ENCODE measurements around the gene KCNIP2. TPM values are rescaled to one million over a fixed set of nuclear protein-coding genes. Genes with fewer than 3 reads are reported as not detected.

KCNIP2 gene
- total RNA-seq, 4 donors from 2014 or later: 6.1 to 63.9 (median 37.2) TPM

- no peak for TF ChIP-seq CTCF (IDR thresholded peaks at IDR 0.05)
- H3K4me1 ChIP-seq: peaks cover 0 to 48% (median 29%) of the 10 kb centered on the region in 4 donors
- H3K36me3 ChIP-seq: peaks cover 0 to 7% (median 0%) of the 10 kb centered on the region in 3 donors
- peak overlapping the region; percentile 93 to 96 (median 95) for H3K27ac ChIP-seq
- WGBS, 2 donors: 0% methylated on average over 14 of the region's 14 CpGs
- H3K27me3 ChIP-seq: no peaks in the 10 kb centered on the region
- no peak for DNase-seq (ENCODE audit: low spot score in 2 of 2)
- peak overlapping the region; percentile 81 to 100 (median 97) for H3K4me3 ChIP-seq
- no peaks in the 10 kb centered on the region for H3K9me3 ChIP-seq
Observed at GRCh38 chr10:101816913-101817336, 26.7 kb downstream of the KCNIP2 start.

- 0 to 1% methylated on average over 5 of the region's 5 CpGs for WGBS, 2 donors
- H3K9me3 ChIP-seq: no peaks in the 10 kb centered on the region
- TF ChIP-seq POLR2A (IDR thresholded peaks at IDR 0.05) (no peak), EP300 (IDR thresholded peaks at IDR 0.05) (no peak), CTCF (IDR thresholded peaks at IDR 0.05) (no peak)
- peak overlapping the region in 3 of 4 donors; percentile 6 to 95 (median 23) for H3K27ac ChIP-seq
- peaks cover 0 to 52% (median 29%) of the 10 kb centered on the region in 4 donors for H3K4me1 ChIP-seq
- DNase-seq (ENCODE audit: low spot score in 2 of 2): no peak
- no peaks in the 10 kb centered on the region for H3K27me3 ChIP-seq
- peak overlapping the region; percentile 81 to 100 (median 97) for H3K4me3 ChIP-seq
- peaks cover 0 to 9% (median 0%) of the 10 kb centered on the region in 3 donors for H3K36me3 ChIP-seq
Observed at GRCh38 chr10:101816376-101816775, 27.2 kb downstream of the KCNIP2 start.

DNA sequence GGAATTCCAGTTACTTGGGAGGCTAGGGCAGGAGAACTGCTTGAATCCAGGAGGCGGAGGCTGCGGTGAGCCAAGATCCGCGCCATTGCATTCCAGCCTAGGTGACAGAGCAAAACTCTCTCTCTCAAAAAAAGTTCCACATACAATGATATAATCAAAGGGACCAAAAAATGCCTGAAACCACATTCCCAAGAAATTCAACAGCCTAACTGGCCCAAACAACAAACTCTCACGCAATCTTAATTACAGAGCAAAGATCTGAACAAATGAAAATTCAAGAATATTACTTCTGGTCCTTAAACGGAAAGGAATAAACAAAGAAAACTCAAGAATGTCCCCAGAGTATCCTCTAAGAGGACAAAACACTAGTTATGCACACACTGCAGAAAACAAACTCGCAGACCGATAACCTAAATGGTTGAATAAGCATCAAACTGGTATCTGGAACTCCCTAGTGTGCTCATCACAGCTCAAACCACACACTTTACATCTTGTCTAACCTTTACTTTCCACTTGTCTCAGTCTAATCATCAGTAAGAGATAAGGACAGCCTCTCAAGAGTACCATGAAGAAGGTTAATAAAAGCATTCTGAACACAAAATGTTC lies 29.0 kb downstream of the KCNIP2 start:
- no peak for TF ChIP-seq EP300 (IDR thresholded peaks at IDR 0.05)
- H3K4me3 ChIP-seq: peak overlapping the region in 3 of 4 donors; percentile 81 to 100 (median 95)
- H3K4me1 ChIP-seq: peaks cover 0 to 61% (median 28%) of the 10 kb centered on the region in 4 donors
- DNase-seq (ENCODE audit: low spot score in 2 of 2): no peak
- H3K27ac ChIP-seq: peak overlapping the region in 2 of 4 donors; percentile 4 to 34
- H3K9me3 ChIP-seq: no peaks in the 10 kb centered on the region
- 56 to 61% methylated on average over 8 of the region's 8 CpGs for WGBS, 2 donors
- peaks cover 0 to 27% (median 8%) of the 10 kb centered on the region in 3 donors for H3K36me3 ChIP-seq
- H3K27me3 ChIP-seq: no peaks in the 10 kb centered on the region

- no peaks in the 10 kb centered on the region for H3K27me3 ChIP-seq
- H3K27ac ChIP-seq: no peak overlapping the region
- WGBS, 2 donors: 79 to 82% methylated on average over 4 of the region's 4 CpGs
- H3K36me3 ChIP-seq: peaks cover 0 to 47% (median 9%) of the 10 kb centered on the region in 3 donors
- no peak for DNase-seq (ENCODE audit: low spot score in 2 of 2)
- H3K9me3 ChIP-seq: no peaks in the 10 kb centered on the region
- peaks cover 0 to 52% (median 20%) of the 10 kb centered on the region in 4 donors for H3K4me1 ChIP-seq
- no peak overlapping the region for H3K4me3 ChIP-seq
- TF ChIP-seq CTCF (IDR thresholded peaks at IDR 0.05): no peak
- no peak for TF ChIP-seq EP300 (IDR thresholded peaks at IDR 0.05)
- TF ChIP-seq POLR2A (IDR thresholded peaks at IDR 0.05): no peak
Observed at GRCh38 chr10:101812606-101813005, 31.0 kb downstream of the KCNIP2 start.

- Histone ChIP-seq H3K4me1 (peaks cover 0 to 27% (median 0%) of the 10 kb centered on the region in 4 donors), H3K27me3 (no peaks in the 10 kb centered on the region), H3K4me3 (no peak overlapping the region), H3K36me3 (peaks cover 4 to 97% (median 31%) of the 10 kb centered on the region in 3 donors), H3K9me3 (no peaks in the 10 kb centered on the region), H3K27ac (no peak overlapping the region)
- TF ChIP-seq CTCF (IDR thresholded peaks at IDR 0.05): no peak
- DNase-seq (ENCODE audit: low spot score in 2 of 2): no peak
- 45 to 53% methylated on average over 1 of the region's 1 CpG for WGBS, 2 donors
Observed at GRCh38 chr10:101807158-101807557, 36.4 kb downstream of the KCNIP2 start.
